GM18499 (cell line): Measurements from ENCODE around the gene HDAC9.
A peak's percentile ranks its signal among the peaks of the same experiment; 100 is the strongest.

Experiments
- ATAC-seq: cut with Tn5 transposase; IDR thresholded peaks from one replicate; pipeline ENCODE4 v1.9.1; 2021; ENCODE audit warnings: moderate number of reproducible peaks; ENCODE audit not compliant: insufficient read depth, unreplicated experiment

Gene HDAC9

GRCh38 chr7:18820981-18821380, 325.4 kb downstream of the HDAC9 start:
- no peak for ATAC-seq

GRCh38 chr7:18821554-18821953, 326.0 kb downstream of the HDAC9 start:
- no peak for ATAC-seq

GRCh38 chr7:18824157-18824556, 328.6 kb downstream of the HDAC9 start:
- ATAC-seq: no peak

- no peak for ATAC-seq
Measured at GRCh38 chr7:18828260-18828993, 332.9 kb downstream of the HDAC9 start.

GRCh38 chr7:18828994-18829857, 333.7 kb downstream of the HDAC9 start:
- no peak for ATAC-seq

- ATAC-seq: no peak
Measured at GRCh38 chr7:18829858-18830285, 334.3 kb downstream of the HDAC9 start.

GRCh38 chr7:18831419-18831818, 335.9 kb downstream of the HDAC9 start:
- no peak for ATAC-seq

GRCh38 chr7:18831943-18832342, 336.4 kb downstream of the HDAC9 start:
- no peak for ATAC-seq

- ATAC-seq: no peak
Measured at GRCh38 chr7:18834577-18834976, 339.0 kb downstream of the HDAC9 start.

GRCh38 chr7:18835001-18835690, 339.6 kb downstream of the HDAC9 start:
- ATAC-seq: no peak

- ATAC-seq: no peak
Measured at GRCh38 chr7:18843979-18844378, 348.4 kb downstream of the HDAC9 start.

- ATAC-seq: no peak
Measured at GRCh38 chr7:18844735-18845134, 349.2 kb downstream of the HDAC9 start.

GRCh38 chr7:18845700-18846099, 350.2 kb downstream of the HDAC9 start:
- no peak for ATAC-seq

- ATAC-seq: no peak
Measured at GRCh38 chr7:18846765-18847215, 351.2 kb downstream of the HDAC9 start.

GRCh38 chr7:18849130-18849529, 353.6 kb downstream of the HDAC9 start:
- ATAC-seq: no peak

- ATAC-seq: no peak
Measured at GRCh38 chr7:18855796-18856195, 360.2 kb downstream of the HDAC9 start.

GRCh38 chr7:18858232-18858631, 362.7 kb downstream of the HDAC9 start:
- ATAC-seq: no peak

GRCh38 chr7:18859318-18859717, 363.8 kb downstream of the HDAC9 start:
- no peak for ATAC-seq

- ATAC-seq: no peak
Measured at GRCh38 chr7:18860221-18860620, 364.7 kb downstream of the HDAC9 start.

GRCh38 chr7:18861514-18862118, 366.1 kb downstream of the HDAC9 start:
- ATAC-seq: peak; percentile 84
